Caco-2 (cell line): ENCODE data around the gene NAA38. TPM values are rescaled to one million over a fixed set of nuclear protein-coding genes. Genes with fewer than 3 reads are reported as not detected.
A peak's percentile ranks its signal among the peaks of the same experiment; 100 is the strongest.

Source experiments
- Bru-seq: library from RNA; stranded (reverse); fragments of 400-500 nt; gene quantifications from one replicate; lab custom pipeline; 2021; lab: Mats Ljungman, UMichigan
- BruChase-seq, 2 experiments: library from RNA; stranded (reverse); fragments of 400-500 nt; gene quantifications; one replicate each; lab custom pipeline; 2021; lab: Mats Ljungman, UMichigan
- BruUV-seq: library from RNA; stranded (reverse); fragments of 400-500 nt; replicated peaks from 2 replicates; lab custom pipeline; 2021; lab: Mats Ljungman, UMichigan
- CTCF ChIA-PET: fragments of 300-600 bp; sonication (Branson Sonifier 250); formaldehyde crosslinking; loops from one replicate; lab custom pipeline; 2022; ENCODE audit warnings: antibody characterized with exemption; lab: Charles Lee
- POLR2A ChIA-PET: fragments of 300-600 bp; sonication (Branson Sonifier 250); formaldehyde crosslinking; loops from one replicate; lab custom pipeline; 2022; ENCODE audit warnings: antibody characterized with exemption; lab: Charles Lee
- DNase-seq, 2 experiments: peaks; one replicate each; pipeline versions ENCODE4 v3.0.0 to v3.0.0-alpha.2; 2020 to 2022
- H3K27me3 ChIP-seq: replicated peaks from 2 replicates; pipeline ENCODE4 v1.6.0; 2011; ENCODE audit warnings: low read length; ENCODE audit not compliant: control insufficient read depth, insufficient read depth
- H3K36me3 ChIP-seq: 2 replicates; pipeline ENCODE4 v1.5.1; 2011; ENCODE audit warnings: low read length; ENCODE audit not compliant: control insufficient read depth, insufficient read depth
- H3K4me1 ChIP-seq: fragments of 250-450 bp; sonication (Bioruptor Pico); 2 replicates; pipeline ENCODE4 v1.5.1; 2020; ENCODE audit warnings: mild to moderate bottlenecking
- H3K4me3 ChIP-seq: 2 replicates; pipeline ENCODE4 v1.5.1; 2011; ENCODE audit warnings: low read depth, mild to moderate bottlenecking, control low read depth, low read length
- H3K9me3 ChIP-seq: fragments of 250-450 bp; sonication (Bioruptor Pico); 2 replicates; pipeline ENCODE4 v1.5.1; 2020; ENCODE audit warnings: mild to moderate bottlenecking, moderate library complexity
- H3K27ac Mint-ChIP-seq: one replicate; pipeline ENCODE4 v1.8.0; 2022; ENCODE audit warnings: mixed read lengths; ENCODE audit not compliant: unreplicated experiment
- H3K27me3 Mint-ChIP-seq: one replicate; pipeline ENCODE4 v1.8.0; 2022; ENCODE audit warnings: mixed read lengths; ENCODE audit not compliant: insufficient read depth, unreplicated experiment
- H3K36me3 Mint-ChIP-seq: one replicate; pipeline ENCODE4 v1.8.0; 2022; ENCODE audit warnings: mild to moderate bottlenecking, mixed read lengths; ENCODE audit not compliant: insufficient read depth, unreplicated experiment
- H3K4me1 Mint-ChIP-seq: one replicate; pipeline ENCODE4 v1.8.0; 2022; ENCODE audit warnings: low read depth, mixed read lengths; ENCODE audit not compliant: unreplicated experiment
- H3K4me3 Mint-ChIP-seq: one replicate; pipeline ENCODE4 v1.8.0; 2022; ENCODE audit warnings: mild to moderate bottlenecking, moderate library complexity, mixed read lengths; ENCODE audit not compliant: unreplicated experiment
- H3K9me3 Mint-ChIP-seq: one replicate; pipeline ENCODE4 v1.8.0; 2022; ENCODE audit warnings: mixed read lengths; ENCODE audit not compliant: unreplicated experiment
- CTCF ChIP-seq, 2 experiments: fragments of 200-600 bp in 1 of 2; IDR thresholded peaks; 1 replicate in 1 of 2; 2 replicates in 1 of 2; pipeline versions ENCODE4 v1.5.1 to v1.8.0; 2011 to 2022; ENCODE audit warnings: antibody characterized with exemption in 1 of 2, control low read depth in 1 of 2, inconsistent platforms in 1 of 2, low read depth in 1 of 2, low read length in 1 of 2, mild to moderate bottlenecking in 1 of 2, moderate library complexity in 1 of 2; ENCODE audit not compliant: insufficient read depth in 1 of 2, severe bottlenecking in 1 of 2, unreplicated experiment in 1 of 2
- intact Hi-C: fragments of 100-400 bp; cut with micrococcal nuclease; formaldehyde crosslinking; loops from one replicate; pipeline ENCODE4 v1.10.0; 2022; ENCODE audit not compliant: unreplicated experiment
- long read RNA-seq: library from polyadenylated mRNA; stranded (forward); transcript quantifications from one replicate; pipeline ENCODE4 v2.0.0, GENCODE V29; 2022
- total RNA-seq: library from RNA; stranded (reverse); gene quantifications from 2 replicates; pipeline ENCODE4 v1.2.3, GENCODE V29; 2022

NAA38 gene, protein sequence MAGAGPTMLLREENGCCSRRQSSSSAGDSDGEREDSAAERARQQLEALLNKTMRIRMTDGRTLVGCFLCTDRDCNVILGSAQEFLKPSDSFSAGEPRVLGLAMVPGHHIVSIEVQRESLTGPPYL
- total RNA-seq: 20.9 and 27.4 TPM in 2 replicates
- percentile 66 among the genes with signal in this experiment for Bru-seq, nascent RNA
- BruChase-seq, experiment 1, labeled RNA remaining after a 2-hour chase: percentile 64 among the genes with signal in this experiment
- BruChase-seq, experiment 2, labeled RNA remaining after a 6-hour chase: percentile 59 among the genes with signal in this experiment
- long read RNA-seq, transcript NAA38-205 (3 exons, 852 nt): major isoform, 21 of 28 reads
- long read RNA-seq, partial matches to known transcripts: 0 of 28 reads
- long read RNA-seq, other reads (novel, unspliced or antisense): 3 of 28 reads

GRCh38 chr17:7856811-7857712 is at the start of gene NAA38:
Gene NAA38 (minus strand): TSS chr17:7857559. CDS start chr17:7857463, 96 bp downstream.
- H3K4me1 Mint-ChIP-seq: peaks cover 5% of the 10 kb centered on the region

DNA sequence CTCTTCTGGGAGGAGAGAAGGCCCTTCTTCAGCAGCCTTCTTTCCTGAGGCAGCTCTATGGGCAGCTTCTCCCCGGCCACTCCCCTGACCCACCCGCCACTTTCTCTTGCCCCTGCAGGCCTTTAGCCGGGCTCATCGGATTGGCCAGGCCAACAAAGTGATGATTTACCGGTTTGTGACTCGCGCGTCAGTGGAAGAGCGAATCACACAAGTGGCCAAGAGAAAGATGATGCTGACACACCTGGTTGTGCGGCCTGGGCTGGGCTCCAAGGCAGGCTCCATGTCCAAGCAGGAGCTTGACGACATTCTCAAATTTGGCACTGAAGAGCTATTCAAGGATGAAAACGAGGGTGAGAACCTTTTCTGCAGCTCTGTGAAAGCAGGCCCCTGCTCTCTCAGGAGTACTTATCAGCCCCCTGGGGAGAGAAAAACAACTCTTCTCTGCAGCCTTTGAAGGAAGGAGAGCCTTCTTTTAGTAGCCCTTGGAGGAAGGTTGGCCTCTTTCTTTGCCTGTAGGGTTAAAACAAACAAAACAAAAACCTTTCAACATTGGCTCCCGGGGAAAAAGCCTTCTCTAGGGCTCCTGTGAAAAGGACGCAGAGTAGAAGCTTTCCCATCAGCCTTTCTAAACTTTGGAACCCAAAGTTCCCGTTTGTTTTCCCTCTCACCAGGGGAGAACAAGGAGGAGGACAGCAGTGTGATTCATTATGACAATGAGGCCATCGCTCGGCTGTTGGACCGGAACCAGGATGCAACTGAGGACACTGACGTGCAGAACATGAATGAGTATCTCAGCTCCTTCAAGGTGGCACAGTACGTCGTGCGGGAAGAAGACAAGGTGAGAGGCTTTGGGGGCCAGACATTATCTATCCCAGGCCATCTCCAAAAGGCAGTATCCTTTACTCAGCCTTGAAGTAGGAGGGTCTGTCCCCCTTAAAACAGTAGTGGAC is 46.1 kb upstream of the NAA38 start:
- H3K27ac Mint-ChIP-seq: no peak overlapping the region
- no peak for DNase-seq
- H3K27me3 ChIP-seq: no peaks in the 10 kb centered on the region
- no peaks in the 10 kb centered on the region; the same call in 1 of the 2 replicates for H3K36me3 ChIP-seq
- TF ChIP-seq CTCF (IDR thresholded peaks at IDR 0.05; ENCODE audit: insufficient read depth in 1 of 2, low read depth in 1 of 2, low read length in 1 of 2, severe bottlenecking in 1 of 2, unreplicated experiment in 1 of 2): no peak
- CTCF ChIA-PET: no interaction called here
- BruUV-seq: TSS peak; percentile 26
- POLR2A ChIA-PET: no interaction called here
- H3K27me3 Mint-ChIP-seq: no peaks in the 10 kb centered on the region
- H3K4me3 ChIP-seq: no peak overlapping the region
- peaks cover 15% of the 10 kb centered on the region for H3K36me3 Mint-ChIP-seq
- no peak overlapping the region for H3K4me3 Mint-ChIP-seq
- no peaks in the 10 kb centered on the region for H3K4me1 Mint-ChIP-seq
- H3K9me3 Mint-ChIP-seq: no peaks in the 10 kb centered on the region
- no peaks in the 10 kb centered on the region for H3K4me1 ChIP-seq
- no peaks in the 10 kb centered on the region for H3K9me3 ChIP-seq
- intact Hi-C loops: no loop called here

More at GRCh38 chr17:7856811-7857712, at the start of gene NAA38:
- ChIA-PET CTCF (interaction anchor here (0.5 to 1.5 kb wide), 20 partner anchors 12 to 206 kb away, joined by 3 to 8 read pairs (median 4); partner anchors contain the start of genes ATP1B2, CNTROB, KDM6B and TP53), POLR2A (interaction anchor here (0.6 to 1.5 kb wide), 9 partner anchors 13 to 242 kb away, joined by 3 to 27 read pairs (median 4); partner anchors contain the start of genes KDM6B, RNF227 and TP53)
- Histone ChIP-seq H3K4me3 (peak within 1 kb of the TSS; percentile 49), H3K27me3 (no peaks in the 10 kb centered on the region), H3K4me1 (no peaks in the 10 kb centered on the region), H3K36me3 (no peaks in the 10 kb centered on the region), H3K9me3 (no peaks in the 10 kb centered on the region)
- intact Hi-C loops: loop anchor here (1.0 to 2.0 kb wide), 3 partner anchors 14 to 35 kb away; no protein-coding TSS in a partner anchor
- Mint-ChIP-seq H3K27me3 (no peaks in the 10 kb centered on the region), H3K4me3 (no peak within 1 kb of the TSS), H3K9me3 (no peaks in the 10 kb centered on the region), H3K27ac (no peak within 1 kb of the TSS), H3K36me3 (peaks cover 32% of the 10 kb centered on the region)
- TSS peak; percentile 89 for BruUV-seq
- peak; percentile 89 to 96 for DNase-seq
- TF ChIP-seq CTCF (IDR thresholded peaks at IDR 0.05; ENCODE audit: insufficient read depth in 1 of 2, low read depth in 1 of 2, low read length in 1 of 2, severe bottlenecking in 1 of 2, unreplicated experiment in 1 of 2): peak in 1 of 2 experiments; percentile 40
